Measurements from ENCODE around the gene MDFI.

The MDFI gene

DNA sequence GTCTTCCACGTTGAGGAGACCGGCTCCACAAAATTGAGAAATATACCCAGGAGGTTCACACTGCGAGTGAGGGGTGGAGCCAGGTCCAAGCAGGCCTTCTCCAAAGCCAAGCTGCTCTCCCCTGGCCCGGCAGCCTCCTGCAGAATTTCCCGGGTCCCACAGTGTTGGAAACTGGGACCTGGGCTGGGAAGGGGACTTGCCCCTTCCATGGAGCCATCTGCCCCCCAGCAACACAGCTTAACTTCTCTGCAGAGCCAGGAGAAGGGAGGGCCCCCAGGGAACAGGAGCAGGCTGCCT, 35.4 kb downstream of the MDFI start:
- DNase-seq (ENCODE audit: low read depth): no peak
- H3K4me3 ChIP-seq (replicated peaks; ENCODE audit: low read depth, low read length): no peak overlapping the region
- TF ChIP-seq, protein P1, sequence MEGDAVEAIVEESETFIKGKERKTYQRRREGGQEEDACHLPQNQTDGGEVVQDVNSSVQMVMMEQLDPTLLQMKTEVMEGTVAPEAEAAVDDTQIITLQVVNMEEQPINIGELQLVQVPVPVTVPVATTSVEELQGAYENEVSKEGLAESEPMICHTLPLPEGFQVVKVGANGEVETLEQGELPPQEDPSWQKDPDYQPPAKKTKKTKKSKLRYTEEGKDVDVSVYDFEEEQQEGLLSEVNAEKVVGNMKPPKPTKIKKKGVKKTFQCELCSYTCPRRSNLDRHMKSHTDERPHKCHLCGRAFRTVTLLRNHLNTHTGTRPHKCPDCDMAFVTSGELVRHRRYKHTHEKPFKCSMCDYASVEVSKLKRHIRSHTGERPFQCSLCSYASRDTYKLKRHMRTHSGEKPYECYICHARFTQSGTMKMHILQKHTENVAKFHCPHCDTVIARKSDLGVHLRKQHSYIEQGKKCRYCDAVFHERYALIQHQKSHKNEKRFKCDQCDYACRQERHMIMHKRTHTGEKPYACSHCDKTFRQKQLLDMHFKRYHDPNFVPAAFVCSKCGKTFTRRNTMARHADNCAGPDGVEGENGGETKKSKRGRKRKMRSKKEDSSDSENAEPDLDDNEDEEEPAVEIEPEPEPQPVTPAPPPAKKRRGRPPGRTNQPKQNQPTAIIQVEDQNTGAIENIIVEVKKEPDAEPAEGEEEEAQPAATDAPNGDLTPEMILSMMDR (IDR thresholded peaks at IDR 0.05; ENCODE audit: low read length, missing control alignments): no peak

- TF ChIP-seq, protein P1 (IDR thresholded peaks at IDR 0.05; ENCODE audit: low read length, missing control alignments): no peak
- no peak for DNase-seq (ENCODE audit: low read depth)
- no peak overlapping the region for H3K4me3 ChIP-seq (replicated peaks; ENCODE audit: low read depth, low read length)
These were observed 36.1 kb downstream of the MDFI start for GRCh38 chr6:41674231-41675000.

- no peak for DNase-seq (ENCODE audit: low read depth)
- TF ChIP-seq, protein P1 (IDR thresholded peaks at IDR 0.05; ENCODE audit: low read length, missing control alignments): no peak
These were observed 37.0 kb downstream of the MDFI start for GRCh38 chr6:41675176-41675775.

GRCh38 chr6:41675992-41676391, 37.7 kb downstream of the MDFI start:
- TF ChIP-seq, protein P1 (IDR thresholded peaks at IDR 0.05; ENCODE audit: low read length, missing control alignments): no peak
- H3K4me3 ChIP-seq (replicated peaks; ENCODE audit: low read depth, low read length): no peak overlapping the region
- DNase-seq (ENCODE audit: low read depth): no peak

More at GRCh38 chr6:41675176-41675775, 37.0 kb downstream of the MDFI start:
- H3K4me3 ChIP-seq (replicated peaks; ENCODE audit: low read depth, low read length): no peak overlapping the region

DNA sequence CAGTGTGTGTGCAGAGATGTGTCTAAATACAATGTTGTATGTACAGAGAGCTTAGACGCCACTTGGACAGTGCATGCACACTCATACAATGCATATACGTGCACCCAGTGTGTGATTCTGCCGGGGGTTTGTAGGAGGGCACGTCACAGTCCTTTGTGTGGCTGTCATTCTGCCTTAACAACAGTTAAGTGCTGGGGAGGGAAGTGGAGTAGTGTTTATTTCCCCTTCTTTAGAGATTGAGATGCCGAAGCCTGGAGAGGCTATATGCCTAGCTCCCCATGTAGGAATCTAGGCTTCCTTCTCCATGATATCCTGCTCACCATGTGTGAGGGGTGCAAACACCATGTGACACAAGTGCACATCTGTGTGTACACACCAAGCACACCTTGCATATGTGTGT, 38.2 kb downstream of the MDFI start:
- no peak for DNase-seq (ENCODE audit: low read depth)
- TF ChIP-seq, protein P1 (IDR thresholded peaks at IDR 0.05; ENCODE audit: low read length, missing control alignments): no peak
- no peak overlapping the region for H3K4me3 ChIP-seq (replicated peaks; ENCODE audit: low read depth, low read length)

DNA sequence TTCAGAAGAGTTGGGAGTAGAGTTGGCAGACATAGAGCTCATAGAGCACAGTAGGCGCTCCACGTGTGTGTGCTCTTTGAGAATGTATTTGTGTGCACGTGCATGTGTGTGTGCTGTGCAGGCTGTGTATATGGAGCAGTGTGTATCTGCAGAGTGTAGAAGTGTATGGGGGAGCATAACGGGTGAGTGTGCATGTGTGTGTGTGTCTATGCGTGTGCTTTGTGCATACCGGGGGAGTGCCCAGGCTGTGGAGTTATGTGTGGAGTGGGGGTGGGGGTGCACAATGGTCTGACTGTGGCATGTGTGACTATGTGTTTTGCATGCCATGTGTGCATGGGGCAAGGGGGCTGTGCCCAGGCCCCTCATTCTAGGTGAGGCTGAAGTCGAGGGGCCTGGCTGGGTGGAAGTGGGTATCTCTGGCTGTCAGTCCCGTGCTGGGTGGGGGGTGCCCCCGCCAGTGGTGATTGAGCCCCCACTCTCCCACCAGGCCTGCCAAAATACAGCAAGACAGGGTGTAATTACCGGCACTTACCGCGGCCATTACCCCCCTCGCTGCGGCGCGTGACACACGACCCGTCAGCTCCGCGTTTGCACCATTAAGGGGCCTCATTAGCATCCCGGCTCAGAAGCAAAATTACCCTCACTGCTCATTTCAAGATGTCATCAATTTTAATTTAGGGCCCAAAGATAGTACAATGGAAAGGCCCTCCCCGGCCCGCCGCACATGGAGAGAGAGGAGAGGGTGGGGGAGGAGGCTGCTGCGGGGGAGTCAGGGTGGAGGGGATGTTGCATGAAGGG, 39.1 kb downstream of the MDFI start:
- DNase-seq (ENCODE audit: low read depth): no peak
- TF ChIP-seq, protein P1 (IDR thresholded peaks at IDR 0.05; ENCODE audit: low read length, missing control alignments): no peak
- H3K4me3 ChIP-seq (replicated peaks; ENCODE audit: low read depth, low read length): no peak overlapping the region
